A549 (cell line): ENCODE data around the gene PFDN2.

Experiments
- CHD2 ChIP-seq: fragments of 150-350 bp; IDR thresholded peaks from 2 replicates; pipeline ENCODE4 v1.6.1; 2014; ENCODE audit warnings: low read length; ENCODE audit not compliant: partially characterized antibody
- EHMT2 ChIP-seq: fragments of 200-600 bp; sonication (generic); IDR thresholded peaks from 2 replicates; pipeline ENCODE4 v1.6.1; 2016; ENCODE audit warnings: antibody characterized with exemption, low read depth, mild to moderate bottlenecking, moderate library complexity
- EP300 ChIP-seq, 2 experiments: fragments of >200 bp; sonication (Bioruptor Twin); formaldehyde crosslinking; IDR thresholded peaks; 2 replicates in 1 of 2; 3 replicates in 1 of 2; pipeline ENCODE4 v1.6.1; 2016 to 2017
- JUN ChIP-seq, 2 experiments: fragments of >200 bp; sonication (Bioruptor Twin); formaldehyde crosslinking; IDR thresholded peaks; 2 replicates in 1 of 2; 3 replicates in 1 of 2; pipeline ENCODE4 v1.6.1; 2016 to 2017
- JUNB ChIP-seq: fragments of >200 bp; sonication (Bioruptor Twin); formaldehyde crosslinking; IDR thresholded peaks from 2 replicates; pipeline ENCODE4 v1.6.1; 2016
- MAX ChIP-seq: IDR thresholded peaks from 2 replicates; pipeline ENCODE4 v1.6.1; 2012
- POLR2A ChIP-seq: IDR thresholded peaks from 2 replicates; pipeline ENCODE4 v1.6.1; 2012; ENCODE audit warnings: mild to moderate bottlenecking, low read length
- REST ChIP-seq: fragments of 200-600 bp; sonication (generic); IDR thresholded peaks from 2 replicates; pipeline ENCODE4 v1.6.1; 2016; ENCODE audit warnings: antibody characterized with exemption, mild to moderate bottlenecking, moderate library complexity
- RFX5 ChIP-seq: fragments of 450-650 bp; IDR thresholded peaks from 2 replicates; pipeline ENCODE4 v1.7.1; 2014; ENCODE audit warnings: antibody characterized with exemption, mild to moderate bottlenecking, moderate library complexity
- TP53 ChIP-seq: fragments of 250-450 bp; sonication (Bioruptor Pico); IDR thresholded peaks from 2 replicates; pipeline ENCODE4 v1.5.0; 2021; ENCODE audit warnings: mild to moderate bottlenecking, moderate library complexity
- USF2 ChIP-seq: fragments of 450-650 bp; IDR thresholded peaks from 2 replicates; pipeline ENCODE4 v1.6.1; 2014; ENCODE audit warnings: antibody characterized with exemption
- TF ChIP-seq, protein P1 (sequence below): fragments of >200 bp; sonication (Bioruptor Twin); formaldehyde crosslinking; IDR thresholded peaks from 3 replicates; pipeline ENCODE4 v1.5.1; 2016

GRCh38 chr1:161111527-161111926 is 6.3 kb downstream of the PFDN2 start:
- TF ChIP-seq, protein P1, sequence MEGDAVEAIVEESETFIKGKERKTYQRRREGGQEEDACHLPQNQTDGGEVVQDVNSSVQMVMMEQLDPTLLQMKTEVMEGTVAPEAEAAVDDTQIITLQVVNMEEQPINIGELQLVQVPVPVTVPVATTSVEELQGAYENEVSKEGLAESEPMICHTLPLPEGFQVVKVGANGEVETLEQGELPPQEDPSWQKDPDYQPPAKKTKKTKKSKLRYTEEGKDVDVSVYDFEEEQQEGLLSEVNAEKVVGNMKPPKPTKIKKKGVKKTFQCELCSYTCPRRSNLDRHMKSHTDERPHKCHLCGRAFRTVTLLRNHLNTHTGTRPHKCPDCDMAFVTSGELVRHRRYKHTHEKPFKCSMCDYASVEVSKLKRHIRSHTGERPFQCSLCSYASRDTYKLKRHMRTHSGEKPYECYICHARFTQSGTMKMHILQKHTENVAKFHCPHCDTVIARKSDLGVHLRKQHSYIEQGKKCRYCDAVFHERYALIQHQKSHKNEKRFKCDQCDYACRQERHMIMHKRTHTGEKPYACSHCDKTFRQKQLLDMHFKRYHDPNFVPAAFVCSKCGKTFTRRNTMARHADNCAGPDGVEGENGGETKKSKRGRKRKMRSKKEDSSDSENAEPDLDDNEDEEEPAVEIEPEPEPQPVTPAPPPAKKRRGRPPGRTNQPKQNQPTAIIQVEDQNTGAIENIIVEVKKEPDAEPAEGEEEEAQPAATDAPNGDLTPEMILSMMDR = no peak
- TF ChIP-seq POLR2A (no peak), EHMT2 (no peak), REST (no peak), RFX5 (no peak), EP300 (IDR thresholded peaks at IDR 0.05) (no peak), JUN (IDR thresholded peaks at IDR 0.05) (no peak), JUNB (no peak), USF2 (no peak), CHD2 (no peak), MAX (no peak), TP53 (CRISPR knock-in tag) (no peak)
